GM21367 (cell line): Measurements from ENCODE around the gene NPIPA1.
"Not testable (repeated sequence)": the region's sequence is repeated elsewhere in the genome, so short reads cannot be mapped to it uniquely, and the experiment has no call there.

ENCODE experiments used
- ATAC-seq: cut with Tn5 transposase; IDR thresholded peaks from one replicate; pipeline ENCODE4 v1.9.1; 2021; ENCODE audit not compliant: unreplicated experiment

Gene NPIPA1

GRCh38 chr16:14975418-14976194, 38.4 kb downstream of the NPIPA1 start:
- not testable (repeated sequence) for ATAC-seq

- ATAC-seq = not testable (repeated sequence)
Observed at GRCh38 chr16:14976971-14977736, 39.9 kb downstream of the NPIPA1 start.

DNA sequence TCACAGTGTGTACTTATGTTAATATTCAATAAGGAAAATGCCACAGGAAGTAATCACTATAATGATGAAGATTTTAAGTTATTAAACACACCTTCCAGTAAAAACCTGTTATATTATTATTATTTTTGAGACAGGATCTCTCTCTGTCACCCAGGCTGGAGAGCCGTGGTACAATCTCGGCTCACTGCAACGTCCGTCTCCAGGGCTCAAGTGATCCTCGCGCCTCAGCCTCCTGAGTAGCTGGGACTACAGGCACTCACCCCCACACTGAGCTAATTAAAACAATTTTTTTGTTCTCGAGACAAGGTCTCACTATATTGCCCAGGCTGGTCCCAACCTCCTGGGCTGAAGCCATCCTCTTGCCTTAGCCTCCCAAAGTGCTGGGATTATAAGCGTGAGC, 41.0 kb downstream of the NPIPA1 start:
- not testable (repeated sequence) for ATAC-seq

GRCh38 chr16:14978908-14979307, 41.7 kb downstream of the NPIPA1 start:
- ATAC-seq = not testable (repeated sequence)

- not testable (repeated sequence) for ATAC-seq
Observed at GRCh38 chr16:14981234-14981633, 44.0 kb downstream of the NPIPA1 start.

DNA sequence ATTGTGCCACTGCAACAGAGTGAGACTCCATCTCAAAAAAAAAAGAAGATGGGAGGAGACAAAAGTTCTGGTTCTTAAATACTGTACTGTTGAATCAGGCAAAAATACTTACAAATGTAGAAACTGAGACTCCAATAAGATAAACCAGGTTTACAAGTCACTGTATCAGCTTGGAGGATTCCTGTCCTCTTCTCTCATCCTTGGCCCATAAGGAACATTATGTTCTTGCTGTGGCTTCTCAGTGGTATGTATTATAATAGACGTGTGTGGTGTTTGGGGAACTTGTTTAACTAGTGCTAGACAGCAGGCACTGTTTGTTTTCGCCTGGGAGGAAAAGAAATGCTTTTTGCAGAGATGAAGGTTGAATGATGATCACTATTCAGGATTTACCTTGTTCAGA, 45.3 kb downstream of the NPIPA1 start:
- not testable (repeated sequence) for ATAC-seq

DNA sequence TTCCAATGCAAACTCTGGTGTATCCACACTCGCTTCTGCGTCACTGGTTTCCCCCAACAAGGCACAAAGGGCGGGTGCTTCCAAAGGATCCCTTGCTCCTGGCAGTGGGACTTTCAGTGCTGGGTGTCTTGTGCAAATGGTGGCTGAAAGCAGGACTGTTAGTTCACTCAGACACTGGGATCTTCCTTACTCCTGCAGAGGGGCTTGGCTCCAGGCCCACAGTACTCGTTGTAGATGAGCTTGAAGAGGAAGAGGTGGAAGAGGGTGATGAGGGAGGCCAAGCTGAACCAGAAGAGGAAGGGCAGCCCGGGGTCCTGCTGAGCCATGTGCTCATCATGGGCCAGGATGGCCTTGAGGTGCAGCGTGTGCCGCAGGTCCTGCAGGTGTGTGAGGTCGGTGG, 50.8 kb downstream of the NPIPA1 start:
- not testable (repeated sequence) for ATAC-seq

DNA sequence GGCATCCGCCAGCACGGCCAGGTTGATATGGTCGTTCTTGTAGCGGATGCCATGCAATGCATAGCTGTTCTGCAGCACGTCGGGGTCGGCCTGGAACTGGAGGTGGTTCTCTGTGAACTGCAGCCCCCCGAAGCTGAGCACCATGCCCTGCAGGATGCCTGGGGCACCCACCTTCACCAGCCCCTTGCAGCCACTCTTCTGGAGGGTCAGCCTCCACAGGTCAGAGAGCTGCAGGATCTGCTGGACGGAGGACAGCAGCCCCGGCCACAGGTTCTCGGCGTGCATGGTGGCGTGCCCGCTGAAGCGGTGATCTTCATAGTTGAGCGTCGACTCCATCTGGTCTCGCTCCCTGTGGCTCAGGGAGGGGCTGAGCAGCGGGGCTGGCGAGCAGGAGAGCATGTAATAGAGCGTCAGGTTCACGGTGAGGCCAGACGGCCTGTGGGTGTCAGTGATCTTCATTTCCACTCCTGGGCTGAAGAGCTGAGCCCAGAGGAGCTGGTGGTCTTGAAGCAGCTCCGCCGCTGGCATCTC, 51.5 kb downstream of the NPIPA1 start:
- not testable (repeated sequence) for ATAC-seq

DNA sequence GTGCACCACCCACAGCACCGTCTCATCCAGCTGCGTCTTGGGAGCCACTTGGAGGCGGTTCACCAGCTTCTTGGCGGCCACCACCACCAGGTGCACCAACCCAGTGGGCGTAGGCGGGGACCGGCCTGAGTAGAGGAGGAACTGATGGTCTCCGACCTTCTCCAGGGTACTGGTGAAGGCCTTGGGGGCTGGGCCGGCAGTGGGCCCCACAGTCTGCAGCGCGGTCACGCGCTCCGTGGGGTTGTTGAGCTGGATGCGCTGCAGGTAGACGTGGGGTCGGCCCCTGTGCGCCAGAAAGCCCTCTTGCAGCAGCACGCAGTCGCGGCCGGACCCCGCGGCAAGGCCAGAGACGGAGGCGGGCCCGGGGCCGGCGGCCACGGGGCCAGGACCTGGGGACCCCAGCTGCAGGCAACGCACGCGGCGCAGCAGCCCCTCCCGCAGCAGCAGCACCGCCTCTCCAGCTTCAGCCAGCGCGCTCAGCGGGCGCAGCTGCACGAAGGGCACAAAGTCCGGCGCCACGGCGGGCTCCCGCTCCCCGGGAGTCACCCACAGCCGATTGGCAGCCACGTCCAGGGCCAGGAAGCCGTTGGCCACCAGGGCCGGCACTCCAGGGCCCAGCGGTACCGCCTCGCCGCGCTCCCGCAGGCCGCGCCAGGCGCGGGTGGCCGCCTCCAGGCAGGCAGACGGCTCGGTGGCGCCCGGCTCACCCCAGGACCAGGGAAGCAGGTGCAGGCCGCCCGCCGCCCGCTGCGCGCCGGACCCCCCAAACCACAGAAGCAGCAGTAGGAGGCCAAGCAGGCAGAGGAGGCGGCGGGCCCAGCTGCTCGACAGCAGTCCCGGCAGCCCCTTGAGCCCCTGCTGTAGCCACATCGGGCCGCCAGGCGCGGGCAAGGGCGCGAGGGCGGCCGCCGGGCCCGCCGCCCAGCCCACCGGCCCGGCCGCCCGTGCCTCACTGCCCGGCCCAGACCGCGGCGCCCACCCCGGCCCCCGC, 52.3 kb downstream of the NPIPA1 start:
- ATAC-seq = not testable (repeated sequence)

GRCh38 chr16:14993277-14994151, 56.3 kb downstream of the NPIPA1 start:
- ATAC-seq = not testable (repeated sequence)

DNA sequence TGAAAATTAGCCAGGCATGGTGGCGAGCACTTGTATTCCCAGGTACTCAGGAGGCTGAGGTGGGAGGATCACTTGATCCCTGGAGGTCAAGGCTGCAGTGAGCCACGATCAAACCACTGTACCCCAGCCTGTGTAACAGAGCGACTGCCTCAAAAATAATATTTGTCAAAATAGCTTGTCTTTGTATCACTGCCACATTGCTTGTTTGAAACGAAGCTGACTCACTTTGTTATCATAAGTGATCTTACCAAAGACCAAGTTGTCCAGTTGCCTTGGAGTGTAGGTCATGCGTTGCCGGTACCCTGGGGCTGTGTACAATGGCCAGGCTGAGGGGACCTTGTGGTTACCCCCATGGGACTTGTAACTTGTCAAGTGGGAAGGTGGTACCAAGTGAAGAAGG, 59.5 kb downstream of the NPIPA1 start:
- not testable (repeated sequence) for ATAC-seq

GRCh38 chr16:14998300-14998699, 61.1 kb downstream of the NPIPA1 start:
- not testable (repeated sequence) for ATAC-seq

- not testable (repeated sequence) for ATAC-seq
Observed at GRCh38 chr16:14999845-15000244, 62.6 kb downstream of the NPIPA1 start.
